Fibroblast of skin of scalp (primary cell): ENCODE data around the gene NR0B2. TPM values are rescaled to one million over a fixed set of nuclear protein-coding genes. Genes with fewer than 3 reads are reported as not detected.
"Not testable (repeated sequence)": the region's sequence is repeated elsewhere in the genome, so short reads cannot be mapped to it uniquely, and the experiment has no call there.

Source experiments
- DNase-seq: peaks from one replicate; pipeline ENCODE4 v3.0.0-alpha.2; 2013
- polyA plus RNA-seq, 2 experiments: library from polyadenylated mRNA; unstranded; fragments of 120-200 nt; gene quantifications; one replicate each; pipeline ENCODE4 v1.2.1, GENCODE V29; 2013; ENCODE audit not compliant: insufficient read length in 2 of 2

Gene NR0B2
- not detected for polyA plus RNA-seq (2013, experiment 1 of 2; ENCODE audit: insufficient read length)
- polyA plus RNA-seq (2013, experiment 2 of 2; ENCODE audit: insufficient read length) = not detected

GRCh38 chr1:26913754-26914619 is at the start of gene NR0B2:
TSS of gene NR0B2 (minus strand) at chr1:26913975. CDS start at chr1:26913940, 35 bp downstream.
- DNase-seq = no peak

GRCh38 chr1:26961826-26962225 is 48.1 kb upstream of the NR0B2 start:
- DNase-seq = peak; percentile 80

DNA sequence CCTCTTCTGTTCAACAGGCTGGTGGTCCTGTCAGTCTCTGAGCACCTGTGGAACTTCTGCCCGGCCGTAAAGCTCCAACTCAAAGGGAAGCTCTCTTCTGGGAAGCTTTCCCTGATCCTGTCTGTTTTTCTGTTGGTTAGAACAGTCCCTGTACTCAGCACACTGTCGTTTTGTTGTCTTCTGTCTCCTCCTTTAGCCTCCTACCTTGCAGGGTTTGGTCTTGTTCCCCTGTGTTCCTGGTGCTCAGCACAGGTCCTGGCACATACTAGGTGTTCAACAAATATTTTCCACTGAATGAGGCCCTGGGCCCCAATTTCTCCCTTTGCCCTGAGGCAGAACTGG is 46.8 kb upstream of the NR0B2 start:
- DNase-seq = no peak

DNA sequence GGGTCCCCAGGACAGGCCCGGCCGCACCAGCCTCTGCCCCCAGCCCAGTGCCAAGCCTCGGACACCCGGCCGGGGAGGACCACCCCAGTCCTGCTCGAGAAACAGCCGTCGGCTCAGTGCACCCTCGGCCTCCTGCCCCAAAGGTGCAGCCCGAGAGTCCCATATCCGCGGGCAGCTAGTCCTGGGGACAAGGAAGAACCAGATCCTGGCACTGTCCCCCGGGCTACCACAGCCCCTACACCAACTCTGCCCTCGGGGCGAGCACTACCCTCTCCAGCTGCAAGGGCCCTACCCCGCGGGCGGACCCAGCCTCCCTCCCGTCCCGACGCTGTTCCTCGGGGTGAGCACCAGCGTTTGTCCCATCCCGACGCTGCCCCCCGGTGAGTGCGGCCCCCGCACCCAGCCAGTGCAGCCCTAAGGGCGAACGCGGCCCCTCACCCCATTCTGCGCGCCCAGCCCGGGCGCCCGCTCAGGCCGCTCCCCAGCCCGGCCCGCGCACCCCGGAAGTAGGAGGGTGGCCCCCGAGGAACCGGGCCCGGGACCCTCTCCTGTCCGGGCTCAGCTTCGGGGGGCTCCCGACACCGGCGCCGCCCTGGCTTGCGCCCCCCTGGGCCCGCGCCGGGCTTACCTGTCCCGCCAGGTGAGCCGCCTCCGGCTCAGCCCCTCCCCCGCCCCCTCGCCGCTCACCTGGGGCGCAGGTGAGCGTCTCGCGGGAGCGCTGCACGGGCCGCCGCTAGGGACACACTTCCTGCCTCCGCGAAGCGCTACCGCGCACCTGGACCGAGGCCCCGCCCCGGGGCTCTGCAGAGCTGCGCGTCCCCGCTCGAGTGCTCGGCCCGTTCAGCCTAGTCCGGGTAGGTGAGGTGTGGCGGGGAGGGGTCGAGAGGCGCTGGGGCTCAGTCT is 46.2 kb upstream of the NR0B2 start, which contains the start of gene KDF1:
TSS of gene KDF1 (minus strand) at position 747 of the 903 bp plus-strand sequence. CDS start 8,088 bp downstream, outside the sequence.
- DNase-seq = no peak

- DNase-seq = no peak
These were observed 45.5 kb upstream of the NR0B2 start for GRCh38 chr1:26959270-26959669.

GRCh38 chr1:26957306-26957705 is 43.5 kb upstream of the NR0B2 start:
- no peak for DNase-seq

GRCh38 chr1:26956321-26956720 is 42.5 kb upstream of the NR0B2 start:
- no peak for DNase-seq

GRCh38 chr1:26953374-26953773 is 39.6 kb upstream of the NR0B2 start:
- DNase-seq = no peak

DNA sequence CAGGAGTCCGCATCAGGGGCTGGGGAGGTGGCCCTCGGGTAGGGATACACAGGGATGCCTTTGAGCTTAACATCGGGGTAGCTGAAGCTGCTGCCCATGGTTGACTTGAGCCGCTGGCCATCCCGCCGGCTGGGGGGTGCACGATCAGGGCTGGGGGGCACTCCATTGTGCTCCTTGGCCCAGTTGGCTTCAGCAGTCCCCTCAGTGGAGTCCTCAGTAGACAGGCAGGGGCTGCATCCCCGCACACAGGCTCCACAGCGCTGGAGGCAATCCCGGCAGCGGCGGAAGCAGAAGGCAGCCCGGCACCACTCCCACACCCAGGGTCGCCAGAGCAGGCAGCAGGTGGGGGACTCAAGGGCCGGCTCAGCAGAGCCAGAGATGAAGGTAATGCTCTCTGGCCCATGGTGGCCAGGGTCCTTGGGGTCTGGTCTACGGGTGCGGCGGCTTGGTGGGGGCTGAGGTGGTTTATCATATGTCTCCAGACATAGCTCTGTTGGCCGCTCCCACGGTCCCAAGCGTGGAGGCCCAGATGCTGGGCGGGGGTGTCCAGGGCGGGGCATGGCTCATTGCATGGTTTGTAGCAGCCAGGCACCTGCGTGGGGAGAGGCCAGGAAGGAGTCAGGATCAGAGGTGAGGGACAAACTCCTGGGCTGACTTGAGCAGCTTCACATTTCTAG is 38.2 kb upstream of the NR0B2 start:
- DNase-seq = no peak

GRCh38 chr1:26951216-26951615 is 37.4 kb upstream of the NR0B2 start:
- no peak for DNase-seq

- DNase-seq = no peak
These were observed 36.8 kb upstream of the NR0B2 start for GRCh38 chr1:26950602-26951001.

GRCh38 chr1:26949926-26950319 is 36.1 kb upstream of the NR0B2 start:
- no peak for DNase-seq

- DNase-seq = no peak
These were observed 35.6 kb upstream of the NR0B2 start for GRCh38 chr1:26949266-26949925.

- not testable (repeated sequence) for DNase-seq
These were observed 34.9 kb upstream of the NR0B2 start for GRCh38 chr1:26948725-26949057.

DNA sequence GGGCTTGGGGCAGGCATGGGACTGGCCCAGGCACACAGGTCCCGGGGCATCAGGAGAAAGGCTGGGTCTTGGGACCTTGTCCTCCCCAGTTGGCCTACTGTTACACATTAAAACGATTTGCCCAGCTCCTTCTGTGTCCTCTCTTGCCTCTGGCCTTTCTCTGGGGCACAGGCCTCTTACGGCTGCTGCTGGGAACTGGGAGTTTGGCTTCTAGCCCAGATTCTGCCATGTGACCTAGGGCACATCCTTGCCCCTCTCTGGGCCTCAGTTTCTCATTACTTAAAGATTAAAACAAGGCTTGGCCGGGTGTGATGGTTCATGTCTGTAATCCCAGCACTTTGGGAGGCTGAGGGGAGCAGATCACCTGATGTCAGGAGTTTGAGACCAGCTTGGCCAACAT is 32.5 kb upstream of the NR0B2 start:
- no peak for DNase-seq

DNA sequence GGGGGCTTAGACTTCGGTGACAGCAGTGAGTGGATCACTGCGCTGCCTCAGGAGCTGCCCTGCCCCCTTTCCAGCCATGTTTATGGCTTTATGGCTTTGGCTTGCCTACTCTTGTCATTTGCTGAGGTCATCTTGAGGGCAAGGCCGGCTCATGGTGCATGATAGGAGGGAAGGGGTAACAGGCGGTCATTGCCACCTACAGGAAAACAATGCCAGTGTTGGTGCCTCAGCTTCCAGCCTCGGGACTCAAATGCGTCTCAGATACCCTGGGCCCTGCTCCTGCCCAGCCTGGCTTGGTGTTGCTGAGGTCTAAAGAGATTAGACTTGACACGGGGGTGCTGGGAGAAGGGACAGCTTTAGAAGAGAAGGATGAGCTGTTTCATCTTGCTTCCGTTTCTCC is 32.0 kb upstream of the NR0B2 start:
- no peak for DNase-seq

DNA sequence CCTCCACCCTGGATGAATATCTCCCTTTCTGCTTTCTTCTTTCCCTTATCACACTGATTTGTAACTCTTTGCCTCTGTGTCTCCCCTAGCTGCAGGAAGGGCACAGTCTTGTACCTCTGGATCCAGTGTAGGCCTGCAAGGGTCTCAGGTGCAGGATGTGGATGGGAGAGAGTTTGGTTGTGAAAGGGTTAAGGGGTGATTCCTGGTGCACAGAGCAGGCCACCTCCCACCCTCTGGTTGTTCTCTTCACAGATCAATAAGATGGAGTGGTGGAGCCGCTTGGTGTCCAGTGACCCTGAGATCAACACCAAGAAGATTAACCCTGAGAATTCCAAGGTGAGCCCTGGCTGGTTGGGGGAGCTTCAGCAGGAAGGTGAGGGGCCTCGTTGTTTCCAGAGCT is 31.4 kb upstream of the NR0B2 start:
- no peak for DNase-seq

- DNase-seq = no peak
These were observed 28.9 kb upstream of the NR0B2 start for GRCh38 chr1:26942656-26943055.

- DNase-seq = no peak
These were observed 27.5 kb upstream of the NR0B2 start for GRCh38 chr1:26941311-26941710.

GRCh38 chr1:26938659-26939025 is 24.9 kb upstream of the NR0B2 start:
- DNase-seq = no peak

- no peak for DNase-seq
These were observed 24.4 kb upstream of the NR0B2 start for GRCh38 chr1:26938004-26938658.

DNA sequence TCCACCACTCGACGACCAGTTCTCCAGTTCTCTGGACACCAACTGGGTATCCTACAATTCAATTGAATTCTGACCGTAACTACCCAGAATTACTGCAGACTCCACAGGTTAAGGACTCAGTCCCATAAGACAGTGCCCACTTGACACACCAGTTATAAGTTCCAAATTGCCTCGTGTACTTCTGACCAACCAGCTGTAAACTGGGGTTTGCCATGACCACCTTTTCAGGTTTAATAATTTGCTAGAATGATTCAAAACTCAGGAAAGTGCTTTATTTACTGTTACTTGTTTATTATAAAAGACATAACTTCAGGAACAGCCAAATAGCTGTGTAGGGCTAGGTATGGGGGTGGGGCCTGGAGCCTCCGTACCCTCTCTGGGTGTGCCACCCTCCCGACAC is 23.0 kb upstream of the NR0B2 start:
- no peak for DNase-seq
